ENCODE data around the gene NOTCH1.

DNA sequence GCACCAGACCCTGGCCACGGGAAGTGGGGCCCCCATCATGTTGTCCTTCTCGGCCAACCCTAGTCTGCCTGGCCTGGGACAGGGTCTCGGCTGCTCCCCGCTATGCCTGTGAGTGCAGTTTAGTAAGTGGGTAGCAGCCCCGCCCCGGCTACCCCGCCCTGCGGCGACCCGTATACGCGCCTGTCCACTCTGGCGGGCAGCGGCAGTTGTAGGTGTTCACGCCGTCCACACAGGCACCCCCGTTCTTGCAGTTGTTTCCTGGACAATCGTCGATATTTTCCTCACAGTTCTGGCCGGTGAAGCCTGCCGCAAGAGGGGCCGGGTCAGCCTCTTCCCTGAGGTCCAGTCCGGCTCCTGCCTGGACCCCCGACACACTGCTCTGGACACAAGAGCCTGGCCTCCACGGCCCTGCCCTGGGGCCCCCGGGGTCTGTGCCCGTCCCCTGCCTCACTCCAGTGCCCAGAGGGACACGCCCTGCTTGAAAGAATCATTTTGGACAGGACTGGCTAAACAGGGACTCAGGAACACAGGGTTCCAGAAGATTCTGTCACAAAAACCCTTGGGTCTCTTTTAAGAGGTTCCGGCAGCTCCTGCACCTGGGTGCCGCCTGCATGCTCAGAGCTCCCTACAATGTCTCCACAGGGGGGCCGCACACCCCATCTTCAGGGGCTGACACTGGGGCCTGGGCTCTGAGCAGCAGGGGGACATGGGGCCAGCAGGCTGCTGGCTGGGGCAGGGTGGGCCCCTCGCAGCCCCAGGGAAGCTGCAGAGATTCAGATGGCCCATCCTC lies 26.4 kb downstream of the NOTCH1 start:
- TF ChIP-seq, protein P1, sequence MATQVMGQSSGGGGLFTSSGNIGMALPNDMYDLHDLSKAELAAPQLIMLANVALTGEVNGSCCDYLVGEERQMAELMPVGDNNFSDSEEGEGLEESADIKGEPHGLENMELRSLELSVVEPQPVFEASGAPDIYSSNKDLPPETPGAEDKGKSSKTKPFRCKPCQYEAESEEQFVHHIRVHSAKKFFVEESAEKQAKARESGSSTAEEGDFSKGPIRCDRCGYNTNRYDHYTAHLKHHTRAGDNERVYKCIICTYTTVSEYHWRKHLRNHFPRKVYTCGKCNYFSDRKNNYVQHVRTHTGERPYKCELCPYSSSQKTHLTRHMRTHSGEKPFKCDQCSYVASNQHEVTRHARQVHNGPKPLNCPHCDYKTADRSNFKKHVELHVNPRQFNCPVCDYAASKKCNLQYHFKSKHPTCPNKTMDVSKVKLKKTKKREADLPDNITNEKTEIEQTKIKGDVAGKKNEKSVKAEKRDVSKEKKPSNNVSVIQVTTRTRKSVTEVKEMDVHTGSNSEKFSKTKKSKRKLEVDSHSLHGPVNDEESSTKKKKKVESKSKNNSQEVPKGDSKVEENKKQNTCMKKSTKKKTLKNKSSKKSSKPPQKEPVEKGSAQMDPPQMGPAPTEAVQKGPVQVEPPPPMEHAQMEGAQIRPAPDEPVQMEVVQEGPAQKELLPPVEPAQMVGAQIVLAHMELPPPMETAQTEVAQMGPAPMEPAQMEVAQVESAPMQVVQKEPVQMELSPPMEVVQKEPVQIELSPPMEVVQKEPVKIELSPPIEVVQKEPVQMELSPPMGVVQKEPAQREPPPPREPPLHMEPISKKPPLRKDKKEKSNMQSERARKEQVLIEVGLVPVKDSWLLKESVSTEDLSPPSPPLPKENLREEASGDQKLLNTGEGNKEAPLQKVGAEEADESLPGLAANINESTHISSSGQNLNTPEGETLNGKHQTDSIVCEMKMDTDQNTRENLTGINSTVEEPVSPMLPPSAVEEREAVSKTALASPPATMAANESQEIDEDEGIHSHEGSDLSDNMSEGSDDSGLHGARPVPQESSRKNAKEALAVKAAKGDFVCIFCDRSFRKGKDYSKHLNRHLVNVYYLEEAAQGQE (IDR thresholded peaks at IDR 0.05; ENCODE audit: insufficient read depth in 1 of 2, low read depth in 2 of 2, low read length in 2 of 2), result no peak
- TF ChIP-seq SIN3A (IDR thresholded peaks at IDR 0.05; ENCODE audit: borderline replicate concordance, insufficient read depth, low read length) (no peak), TAF1 (IDR thresholded peaks at IDR 0.05; ENCODE audit: borderline replicate concordance, insufficient read depth, low read length) (no peak)
